ENCODE results near the gene TAAR8. TPM values are rescaled to one million over a fixed set of nuclear protein-coding genes. Genes with fewer than 3 reads are reported as not detected.
A peak's percentile ranks its signal among the peaks of the same experiment; 100 is the strongest.

The TAAR8 gene
- total and polyA plus RNA-seq, 2 of the 13 experiments (the other 11 are each of a cell fraction or from before 2014, with no cell fraction given), result 0.07 TPM; not detected in 1

DNA sequence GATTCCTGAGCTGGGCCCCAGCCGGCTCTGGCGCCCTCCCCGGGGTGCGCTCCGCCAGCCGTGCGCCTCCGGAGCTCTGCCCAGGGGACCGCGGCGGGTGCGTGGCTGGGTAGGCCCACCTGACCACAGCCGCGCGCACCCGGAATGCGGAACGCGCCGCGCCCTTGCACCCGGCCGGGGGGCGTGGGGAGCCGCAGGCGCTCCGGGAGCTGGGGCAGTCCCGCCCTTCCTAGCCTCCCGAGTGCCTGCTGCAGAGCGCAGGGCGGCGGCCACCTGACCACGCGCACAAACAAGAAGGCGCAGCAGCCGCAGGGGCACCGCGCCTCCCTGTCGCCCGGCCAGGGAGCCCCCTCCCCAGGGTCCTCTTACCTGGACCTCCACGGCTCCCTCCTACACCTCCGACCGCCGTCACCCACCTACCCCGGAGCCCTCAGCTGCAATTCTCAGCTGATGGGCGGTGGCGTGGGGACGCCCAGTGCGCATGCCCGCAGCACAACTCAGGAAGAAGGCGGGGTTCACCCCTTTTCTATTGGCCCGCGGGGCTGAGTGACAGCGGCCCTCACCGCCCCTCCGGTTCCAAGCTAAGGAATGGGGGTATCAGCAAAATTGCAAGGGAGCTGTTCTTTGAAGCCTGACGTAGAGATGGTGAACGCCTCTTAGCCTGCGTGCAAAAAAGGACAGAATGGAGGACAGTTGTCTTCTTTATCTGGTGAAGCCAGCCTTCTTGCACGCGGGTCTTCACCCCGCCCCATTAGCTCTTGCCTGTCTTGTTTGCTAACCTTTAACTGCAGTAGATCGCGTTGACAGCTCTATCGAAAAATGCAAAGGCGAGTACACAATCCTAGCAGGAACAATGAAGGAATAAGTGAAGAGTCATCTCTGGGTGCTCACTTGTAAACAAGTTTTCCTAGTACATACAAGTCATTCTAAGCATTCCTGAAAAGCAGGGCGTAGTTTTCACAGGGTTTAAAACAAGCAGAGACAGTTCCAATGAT lies 39.5 kb upstream of the TAAR8 start, which contains the start of gene STX7 (continued):
- TF ChIP-seq MED1 (CRISPR knock-in tag; IDR thresholded peaks at IDR 0.05) (peak; percentile 47), KMT2B (CRISPR knock-in tag; IDR thresholded peaks at IDR 0.05) (peak; percentile 75), PAX8 (CRISPR knock-in tag; IDR thresholded peaks at IDR 0.05; ENCODE audit: borderline replicate concordance) (no peak; the same call in 1 of the 2 replicates), CBFB (CRISPR knock-in tag; IDR thresholded peaks at IDR 0.05) (peak; percentile 66; the same call in 1 of the 2 replicates), ZFP90 (CRISPR knock-in tag; IDR thresholded peaks at IDR 0.05; ENCODE audit: borderline replicate concordance) (peak; percentile 51; the same call in 1 of the 2 replicates), RELA (CRISPR knock-in tag; IDR thresholded peaks at IDR 0.05) (no peak), RBFOX2 (IDR thresholded peaks at IDR 0.05; ENCODE audit: low read depth, low read length) (peak; percentile 94), ZNF136 (CRISPR knock-in tag; IDR thresholded peaks at IDR 0.05; ENCODE audit: low read depth) (peak; percentile 73; the same call in 1 of the 2 replicates)
- TF ChIP-seq, protein P1, sequence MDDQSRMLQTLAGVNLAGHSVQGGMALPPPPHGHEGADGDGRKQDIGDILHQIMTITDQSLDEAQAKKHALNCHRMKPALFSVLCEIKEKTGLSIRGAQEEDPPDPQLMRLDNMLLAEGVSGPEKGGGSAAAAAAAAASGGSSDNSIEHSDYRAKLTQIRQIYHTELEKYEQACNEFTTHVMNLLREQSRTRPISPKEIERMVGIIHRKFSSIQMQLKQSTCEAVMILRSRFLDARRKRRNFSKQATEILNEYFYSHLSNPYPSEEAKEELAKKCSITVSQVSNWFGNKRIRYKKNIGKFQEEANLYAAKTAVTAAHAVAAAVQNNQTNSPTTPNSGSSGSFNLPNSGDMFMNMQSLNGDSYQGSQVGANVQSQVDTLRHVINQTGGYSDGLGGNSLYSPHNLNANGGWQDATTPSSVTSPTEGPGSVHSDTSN (CRISPR knock-in tag; IDR thresholded peaks at IDR 0.05; ENCODE audit: borderline replicate concordance), result peak; percentile 80; the same call in 1 of the 2 replicates
- TF ChIP-seq, protein P2, sequence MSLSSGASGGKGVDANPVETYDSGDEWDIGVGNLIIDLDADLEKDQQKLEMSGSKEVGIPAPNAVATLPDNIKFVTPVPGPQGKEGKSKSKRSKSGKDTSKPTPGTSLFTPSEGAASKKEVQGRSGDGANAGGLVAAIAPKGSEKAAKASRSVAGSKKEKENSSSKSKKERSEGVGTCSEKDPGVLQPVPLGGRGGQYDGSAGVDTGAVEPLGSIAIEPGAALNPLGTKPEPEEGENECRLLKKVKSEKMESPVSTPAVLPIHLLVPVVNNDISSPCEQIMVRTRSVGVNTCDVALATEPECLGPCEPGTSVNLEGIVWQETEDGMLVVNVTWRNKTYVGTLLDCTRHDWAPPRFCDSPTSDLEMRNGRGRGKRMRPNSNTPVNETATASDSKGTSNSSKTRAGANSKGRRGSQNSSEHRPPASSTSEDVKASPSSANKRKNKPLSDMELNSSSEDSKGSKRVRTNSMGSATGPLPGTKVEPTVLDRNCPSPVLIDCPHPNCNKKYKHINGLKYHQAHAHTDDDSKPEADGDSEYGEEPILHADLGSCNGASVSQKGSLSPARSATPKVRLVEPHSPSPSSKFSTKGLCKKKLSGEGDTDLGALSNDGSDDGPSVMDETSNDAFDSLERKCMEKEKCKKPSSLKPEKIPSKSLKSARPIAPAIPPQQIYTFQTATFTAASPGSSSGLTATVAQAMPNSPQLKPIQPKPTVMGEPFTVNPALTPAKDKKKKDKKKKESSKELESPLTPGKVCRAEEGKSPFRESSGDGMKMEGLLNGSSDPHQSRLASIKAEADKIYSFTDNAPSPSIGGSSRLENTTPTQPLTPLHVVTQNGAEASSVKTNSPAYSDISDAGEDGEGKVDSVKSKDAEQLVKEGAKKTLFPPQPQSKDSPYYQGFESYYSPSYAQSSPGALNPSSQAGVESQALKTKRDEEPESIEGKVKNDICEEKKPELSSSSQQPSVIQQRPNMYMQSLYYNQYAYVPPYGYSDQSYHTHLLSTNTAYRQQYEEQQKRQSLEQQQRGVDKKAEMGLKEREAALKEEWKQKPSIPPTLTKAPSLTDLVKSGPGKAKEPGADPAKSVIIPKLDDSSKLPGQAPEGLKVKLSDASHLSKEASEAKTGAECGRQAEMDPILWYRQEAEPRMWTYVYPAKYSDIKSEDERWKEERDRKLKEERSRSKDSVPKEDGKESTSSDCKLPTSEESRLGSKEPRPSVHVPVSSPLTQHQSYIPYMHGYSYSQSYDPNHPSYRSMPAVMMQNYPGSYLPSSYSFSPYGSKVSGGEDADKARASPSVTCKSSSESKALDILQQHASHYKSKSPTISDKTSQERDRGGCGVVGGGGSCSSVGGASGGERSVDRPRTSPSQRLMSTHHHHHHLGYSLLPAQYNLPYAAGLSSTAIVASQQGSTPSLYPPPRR (CRISPR knock-in tag; IDR thresholded peaks at IDR 0.05; ENCODE audit: borderline replicate concordance), result peak; percentile 30; the same call in 1 of the 2 replicates
- TF ChIP-seq, protein P3, sequence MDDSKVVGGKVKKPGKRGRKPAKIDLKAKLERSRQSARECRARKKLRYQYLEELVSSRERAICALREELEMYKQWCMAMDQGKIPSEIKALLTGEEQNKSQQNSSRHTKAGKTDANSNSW (CRISPR knock-in tag; IDR thresholded peaks at IDR 0.05; ENCODE audit: borderline replicate concordance), result no peak
- TF ChIP-seq, protein P4, sequence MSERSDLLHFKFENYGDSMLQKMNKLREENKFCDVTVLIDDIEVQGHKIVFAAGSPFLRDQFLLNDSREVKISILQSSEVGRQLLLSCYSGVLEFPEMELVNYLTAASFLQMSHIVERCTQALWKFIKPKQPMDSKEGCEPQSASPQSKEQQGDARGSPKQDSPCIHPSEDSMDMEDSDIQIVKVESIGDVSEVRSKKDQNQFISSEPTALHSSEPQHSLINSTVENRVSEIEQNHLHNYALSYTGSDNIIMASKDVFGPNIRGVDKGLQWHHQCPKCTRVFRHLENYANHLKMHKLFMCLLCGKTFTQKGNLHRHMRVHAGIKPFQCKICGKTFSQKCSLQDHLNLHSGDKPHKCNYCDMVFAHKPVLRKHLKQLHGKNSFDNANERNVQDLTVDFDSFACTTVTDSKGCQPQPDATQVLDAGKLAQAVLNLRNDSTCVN (CRISPR knock-in tag; IDR thresholded peaks at IDR 0.05; ENCODE audit: borderline replicate concordance), result peak; percentile 56
- TF ChIP-seq, protein P5, sequence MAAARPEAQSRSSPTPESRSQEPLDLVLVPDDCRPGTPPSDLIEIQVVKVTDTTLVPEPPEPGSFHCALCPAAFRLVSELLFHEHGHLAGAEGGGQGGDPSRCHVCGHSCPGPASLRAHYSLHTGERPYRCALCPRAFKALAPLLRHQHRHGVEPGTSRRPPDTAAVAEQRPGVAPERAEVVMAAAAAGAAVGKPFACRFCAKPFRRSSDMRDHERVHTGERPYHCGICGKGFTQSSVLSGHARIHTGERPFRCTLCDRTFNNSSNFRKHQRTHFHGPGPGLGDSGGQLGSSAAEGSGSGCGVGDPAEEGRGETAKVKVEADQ (CRISPR knock-in tag; IDR thresholded peaks at IDR 0.05; ENCODE audit: borderline replicate concordance), result peak; percentile 88; the same call in 1 of the 2 replicates
- TF ChIP-seq, protein P6, sequence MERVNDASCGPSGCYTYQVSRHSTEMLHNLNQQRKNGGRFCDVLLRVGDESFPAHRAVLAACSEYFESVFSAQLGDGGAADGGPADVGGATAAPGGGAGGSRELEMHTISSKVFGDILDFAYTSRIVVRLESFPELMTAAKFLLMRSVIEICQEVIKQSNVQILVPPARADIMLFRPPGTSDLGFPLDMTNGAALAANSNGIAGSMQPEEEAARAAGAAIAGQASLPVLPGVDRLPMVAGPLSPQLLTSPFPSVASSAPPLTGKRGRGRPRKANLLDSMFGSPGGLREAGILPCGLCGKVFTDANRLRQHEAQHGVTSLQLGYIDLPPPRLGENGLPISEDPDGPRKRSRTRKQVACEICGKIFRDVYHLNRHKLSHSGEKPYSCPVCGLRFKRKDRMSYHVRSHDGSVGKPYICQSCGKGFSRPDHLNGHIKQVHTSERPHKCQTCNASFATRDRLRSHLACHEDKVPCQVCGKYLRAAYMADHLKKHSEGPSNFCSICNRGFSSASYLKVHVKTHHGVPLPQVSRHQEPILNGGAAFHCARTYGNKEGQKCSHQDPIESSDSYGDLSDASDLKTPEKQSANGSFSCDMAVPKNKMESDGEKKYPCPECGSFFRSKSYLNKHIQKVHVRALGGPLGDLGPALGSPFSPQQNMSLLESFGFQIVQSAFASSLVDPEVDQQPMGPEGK (CRISPR knock-in tag; IDR thresholded peaks at IDR 0.05), result peak; percentile 71

All from HepG2 (cell line).